DOHH2 (cell line): ENCODE results near the gene TRABD.

ENCODE experiments used
- H3F3A ChIP-seq: fragments of 200-600 bp; sonication (generic), shearing (Covaris generic); 2 replicates; pipeline ENCODE4 v1.6.0; 2016; ENCODE audit warnings: antibody characterized with exemption, mild to moderate bottlenecking; ENCODE audit not compliant: control insufficient read depth, insufficient read depth
- H3K27ac ChIP-seq: fragments of 200-600 bp; sonication (generic); 2 replicates; pipeline ENCODE4 v1.5.1; 2014; ENCODE audit warnings: low read depth, mild to moderate bottlenecking, low read length, moderate library complexity
- H3K27me3 ChIP-seq: fragments of 200-600 bp; sonication (generic); 2 replicates; pipeline ENCODE4 v1.6.1; 2014; ENCODE audit warnings: mild to moderate bottlenecking, low read length, mixed read lengths; ENCODE audit not compliant: control insufficient read depth
- H3K36me3 ChIP-seq: fragments of 200-600 bp; sonication (generic); 2 replicates; pipeline ENCODE4 v1.6.1; 2014; ENCODE audit warnings: mild to moderate bottlenecking, low read length, moderate library complexity, mixed read lengths; ENCODE audit not compliant: control insufficient read depth
- H3K4me1 ChIP-seq: fragments of 200-600 bp; sonication (generic); 2 replicates; pipeline ENCODE4 v1.6.1; 2014; ENCODE audit warnings: mild to moderate bottlenecking, low read length, mixed read lengths; ENCODE audit not compliant: control insufficient read depth
- H3K4me2 ChIP-seq: fragments of 200-600 bp; sonication (generic); 2 replicates; pipeline ENCODE4 v1.6.0; 2014; ENCODE audit warnings: mild to moderate bottlenecking, low read length, moderate library complexity
- H3K4me3 ChIP-seq: fragments of 200-600 bp; sonication (generic); 2 replicates; pipeline ENCODE4 v1.5.1; 2014; ENCODE audit warnings: mild to moderate bottlenecking, low read length, mixed read lengths
- H3K79me2 ChIP-seq: fragments of 200-600 bp; sonication (generic); 2 replicates; pipeline ENCODE4 v1.6.1; 2014; ENCODE audit warnings: mild to moderate bottlenecking, low read length, mixed read lengths; ENCODE audit not compliant: control insufficient read depth
- H3K9me2 ChIP-seq: fragments of 200-600 bp; sonication (generic); replicated peaks from 2 replicates; pipeline ENCODE4 v1.6.1; 2014; ENCODE audit warnings: mild to moderate bottlenecking, low read length, mixed read lengths; ENCODE audit not compliant: control insufficient read depth
- H3K9me3 ChIP-seq: fragments of 200-600 bp; sonication (generic); 2 replicates; pipeline ENCODE4 v1.6.1; 2014; ENCODE audit warnings: antibody characterized with exemption, low read length, mixed read lengths; ENCODE audit not compliant: control insufficient read depth, insufficient read depth
- H4K20me1 ChIP-seq: fragments of 200-600 bp; sonication (generic); 2 replicates; pipeline ENCODE4 v1.6.0; 2014; ENCODE audit warnings: low read depth, mild to moderate bottlenecking, antibody characterized with exemption, low read length, moderate library complexity; ENCODE audit not compliant: control insufficient read depth, insufficient read depth
- EZH2phosphoT487 ChIP-seq: fragments of 200-600 bp; sonication (generic); IDR thresholded peaks from 2 replicates; pipeline ENCODE4 v1.6.1; 2017; ENCODE audit warnings: borderline replicate concordance, mild to moderate bottlenecking, antibody characterized with exemption, low read length, moderate library complexity, mixed read lengths
- TF ChIP-seq, protein P1 (sequence below): fragments of 200-600 bp; sonication (generic); IDR thresholded peaks from one replicate; pipeline ENCODE4 v1.5.1; 2014; ENCODE audit warnings: antibody characterized with exemption, mild to moderate bottlenecking, low read depth, low read length; ENCODE audit not compliant: poor library complexity, severe bottlenecking

Gene TRABD

DNA sequence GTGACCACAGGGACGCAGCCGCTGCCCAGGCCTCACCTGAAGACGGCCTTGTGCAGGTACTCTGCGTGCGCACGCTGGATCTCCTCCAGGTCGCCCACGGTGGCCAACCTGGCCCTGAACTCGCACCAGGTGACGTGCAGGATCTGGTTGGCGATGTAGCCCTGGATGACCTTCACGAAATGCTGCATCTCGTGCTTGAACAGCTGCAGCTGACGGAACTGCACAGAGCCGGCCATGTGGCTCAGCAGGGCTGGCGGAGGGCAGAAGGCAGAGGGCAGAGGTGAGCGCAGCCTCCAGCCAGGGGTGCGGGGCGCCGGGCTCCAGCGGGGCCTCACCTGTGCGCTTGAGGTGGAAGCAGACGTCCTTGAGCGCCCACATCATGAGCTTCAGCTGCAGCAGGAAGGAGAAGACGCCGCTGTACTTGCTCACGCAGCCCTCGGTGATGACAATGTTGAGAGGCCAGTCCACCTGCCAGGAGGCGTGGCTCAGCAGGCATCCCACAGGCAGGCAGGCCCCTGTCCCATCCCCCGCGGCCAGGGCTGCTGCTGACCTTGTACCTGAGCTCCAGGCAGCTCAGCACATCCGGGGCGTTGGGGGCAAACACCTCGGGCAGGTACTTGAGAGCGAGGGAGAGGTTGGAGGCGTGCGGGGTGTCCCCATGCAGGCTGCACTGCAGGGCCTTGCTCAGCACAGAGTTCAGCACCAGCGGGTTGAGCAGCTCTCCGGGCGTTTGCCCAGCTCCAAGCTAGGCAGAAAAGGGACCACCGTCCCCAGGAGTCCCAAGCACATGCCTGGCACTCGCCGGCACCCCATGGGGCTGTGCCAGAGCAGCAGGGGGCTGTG lies 32.7 kb downstream of the TRABD start:
- Histone ChIP-seq H3F3A (no peaks in the 10 kb centered on the region), H4K20me1 (no peaks in the 10 kb centered on the region), H3K4me3 (no peak overlapping the region), H3K4me2 (no peak overlapping the region), H3K79me2 (peaks cover 25% of the 10 kb centered on the region), H3K27ac (no peak overlapping the region), H3K4me1 (no peaks in the 10 kb centered on the region), H3K9me3 (no peaks in the 10 kb centered on the region), H3K27me3 (no peaks in the 10 kb centered on the region), H3K36me3 (peaks cover 92% of the 10 kb centered on the region), H3K9me2 (no peaks in the 10 kb centered on the region)
- no peak for TF ChIP-seq EZH2phosphoT487

DNA sequence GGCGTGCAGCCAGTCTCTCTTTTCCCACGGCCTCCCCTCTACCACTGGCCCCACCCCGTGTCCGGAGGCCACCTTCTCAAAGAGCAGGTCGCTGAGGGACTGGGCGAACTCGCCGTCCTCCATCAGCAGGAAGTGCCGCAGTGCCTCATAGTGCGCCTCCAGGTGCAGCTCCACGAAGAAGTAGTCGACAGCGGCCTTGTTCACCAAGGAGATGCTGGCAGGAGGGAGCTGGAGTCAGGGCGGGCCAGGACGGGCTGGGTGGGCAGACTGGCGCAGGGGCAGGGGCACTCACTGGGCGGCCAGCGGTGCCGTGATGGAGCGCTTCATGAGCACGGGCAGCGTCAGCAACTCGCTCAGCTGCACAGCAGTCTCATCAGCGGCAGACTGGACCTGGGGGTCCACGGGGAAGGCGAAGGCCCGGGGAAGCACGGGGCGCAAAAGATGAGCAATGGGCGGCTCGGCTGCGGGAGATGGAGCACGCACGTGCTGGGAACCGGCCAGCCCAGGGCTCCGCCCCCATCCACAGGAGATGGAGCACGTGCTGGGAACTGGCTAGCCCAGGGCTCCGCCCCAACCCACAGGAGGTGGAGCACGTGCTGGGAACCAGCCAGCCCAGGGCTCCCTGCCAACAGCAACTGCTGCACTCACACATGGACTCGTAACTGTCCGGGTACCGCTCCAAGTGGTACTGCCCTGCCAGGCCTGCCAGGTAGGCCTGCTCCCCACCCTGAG lies 33.4 kb downstream of the TRABD start:
- Histone ChIP-seq H3K9me3 (no peaks in the 10 kb centered on the region), H3K4me3 (no peak overlapping the region), H3K4me1 (no peaks in the 10 kb centered on the region), H3K27ac (no peak overlapping the region), H3K27me3 (no peaks in the 10 kb centered on the region), H3K4me2 (no peak overlapping the region), H3K79me2 (peaks cover 17% of the 10 kb centered on the region), H3F3A (no peaks in the 10 kb centered on the region), H4K20me1 (no peaks in the 10 kb centered on the region), H3K36me3 (peaks cover 87% of the 10 kb centered on the region), H3K9me2 (no peaks in the 10 kb centered on the region)
- TF ChIP-seq, protein P1, sequence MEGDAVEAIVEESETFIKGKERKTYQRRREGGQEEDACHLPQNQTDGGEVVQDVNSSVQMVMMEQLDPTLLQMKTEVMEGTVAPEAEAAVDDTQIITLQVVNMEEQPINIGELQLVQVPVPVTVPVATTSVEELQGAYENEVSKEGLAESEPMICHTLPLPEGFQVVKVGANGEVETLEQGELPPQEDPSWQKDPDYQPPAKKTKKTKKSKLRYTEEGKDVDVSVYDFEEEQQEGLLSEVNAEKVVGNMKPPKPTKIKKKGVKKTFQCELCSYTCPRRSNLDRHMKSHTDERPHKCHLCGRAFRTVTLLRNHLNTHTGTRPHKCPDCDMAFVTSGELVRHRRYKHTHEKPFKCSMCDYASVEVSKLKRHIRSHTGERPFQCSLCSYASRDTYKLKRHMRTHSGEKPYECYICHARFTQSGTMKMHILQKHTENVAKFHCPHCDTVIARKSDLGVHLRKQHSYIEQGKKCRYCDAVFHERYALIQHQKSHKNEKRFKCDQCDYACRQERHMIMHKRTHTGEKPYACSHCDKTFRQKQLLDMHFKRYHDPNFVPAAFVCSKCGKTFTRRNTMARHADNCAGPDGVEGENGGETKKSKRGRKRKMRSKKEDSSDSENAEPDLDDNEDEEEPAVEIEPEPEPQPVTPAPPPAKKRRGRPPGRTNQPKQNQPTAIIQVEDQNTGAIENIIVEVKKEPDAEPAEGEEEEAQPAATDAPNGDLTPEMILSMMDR, result no peak
- TF ChIP-seq EZH2phosphoT487, result no peak

DNA sequence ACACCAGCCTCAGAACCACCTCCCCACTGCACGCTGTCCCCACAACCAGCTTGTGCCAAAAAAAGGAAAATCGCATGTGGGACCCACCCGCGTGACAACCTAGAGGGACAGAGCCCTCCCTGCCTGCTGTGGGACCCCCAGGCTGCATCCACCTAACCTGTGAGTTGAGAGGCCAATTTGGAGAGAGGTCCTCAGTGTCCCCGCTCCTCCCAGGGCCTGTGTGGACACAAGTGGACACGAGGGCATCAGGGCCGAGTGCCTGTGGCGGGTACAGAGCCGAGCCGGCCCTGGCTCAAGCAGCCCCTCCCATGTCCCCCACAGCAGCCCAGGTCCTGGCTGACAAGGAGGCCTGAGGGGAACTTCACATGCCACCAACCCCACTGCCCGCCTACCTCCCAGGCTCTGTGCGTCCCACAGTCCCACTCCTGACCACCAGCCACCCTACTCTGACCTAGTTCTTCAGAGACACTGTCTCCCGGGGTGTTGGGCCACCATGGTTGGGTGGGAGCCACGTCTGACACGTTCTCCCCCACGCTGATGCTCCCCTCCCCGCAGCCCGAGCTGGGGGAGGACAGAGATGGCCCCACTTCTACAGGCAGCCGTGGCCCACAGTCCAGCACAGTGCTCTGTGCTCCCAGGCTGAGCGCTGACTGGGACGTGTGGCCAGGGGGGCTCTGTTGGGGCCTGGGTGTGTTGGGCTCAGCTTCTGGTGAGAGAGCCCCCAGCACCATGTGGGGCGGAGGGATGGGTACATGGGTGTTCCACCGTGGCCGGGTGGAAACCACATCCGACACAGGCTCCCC lies 34.3 kb downstream of the TRABD start:
- H3K36me3 ChIP-seq, result peaks cover 85% of the 10 kb centered on the region
- no peak overlapping the region for H3K4me3 ChIP-seq
- H4K20me1 ChIP-seq, result no peaks in the 10 kb centered on the region
- no peaks in the 10 kb centered on the region for H3K4me1 ChIP-seq
- no peak for TF ChIP-seq EZH2phosphoT487
- TF ChIP-seq, protein P1, result no peak
- H3F3A ChIP-seq, result no peaks in the 10 kb centered on the region
- H3K27ac ChIP-seq, result no peak overlapping the region
- H3K4me2 ChIP-seq, result no peak overlapping the region
- H3K27me3 ChIP-seq, result no peaks in the 10 kb centered on the region
- peaks cover 10% of the 10 kb centered on the region for H3K79me2 ChIP-seq
- H3K9me2 ChIP-seq, result no peaks in the 10 kb centered on the region
- no peaks in the 10 kb centered on the region for H3K9me3 ChIP-seq
